Measurements from ENCODE around the gene ATP6AP2.

Gene ATP6AP2, protein sequence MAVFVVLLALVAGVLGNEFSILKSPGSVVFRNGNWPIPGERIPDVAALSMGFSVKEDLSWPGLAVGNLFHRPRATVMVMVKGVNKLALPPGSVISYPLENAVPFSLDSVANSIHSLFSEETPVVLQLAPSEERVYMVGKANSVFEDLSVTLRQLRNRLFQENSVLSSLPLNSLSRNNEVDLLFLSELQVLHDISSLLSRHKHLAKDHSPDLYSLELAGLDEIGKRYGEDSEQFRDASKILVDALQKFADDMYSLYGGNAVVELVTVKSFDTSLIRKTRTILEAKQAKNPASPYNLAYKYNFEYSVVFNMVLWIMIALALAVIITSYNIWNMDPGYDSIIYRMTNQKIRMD

DNA sequence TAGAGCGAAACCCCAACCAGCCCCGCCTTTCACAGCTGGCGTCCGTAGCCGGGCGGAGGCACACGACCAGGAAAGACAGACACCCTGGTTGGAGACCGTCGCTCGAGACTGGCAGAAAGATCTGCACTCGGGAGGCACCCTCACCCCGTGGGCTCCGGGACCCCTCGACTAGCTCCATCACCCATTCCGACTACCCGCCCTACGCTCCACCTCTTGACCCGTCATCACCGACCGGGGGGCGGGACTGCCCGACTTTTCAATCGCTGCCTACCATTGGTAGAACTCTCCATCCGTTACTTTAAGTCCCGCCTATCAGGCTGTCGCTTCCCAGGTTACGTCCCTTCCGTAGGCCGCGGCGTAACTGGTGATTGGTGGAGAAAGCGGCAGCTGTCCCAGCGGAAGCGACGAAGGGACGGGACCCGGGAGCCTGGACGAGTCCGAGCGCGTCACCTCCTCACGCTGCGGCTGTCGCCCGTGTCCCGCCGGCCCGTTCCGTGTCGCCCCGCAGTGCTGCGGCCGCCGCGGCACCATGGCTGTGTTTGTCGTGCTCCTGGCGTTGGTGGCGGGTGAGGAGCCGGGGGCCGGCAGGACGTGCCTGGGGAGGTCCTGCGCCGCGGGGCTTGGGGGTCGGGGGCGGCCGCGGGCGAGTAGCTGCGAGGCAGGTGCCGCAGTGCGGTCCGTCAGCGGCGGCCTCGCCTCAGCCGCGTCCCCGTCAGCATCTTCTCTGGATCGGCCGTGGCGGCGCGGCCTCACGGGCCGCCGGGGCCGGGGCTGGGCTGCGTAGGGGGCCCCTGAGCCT is at the start of gene ATP6AP2:
TSS of gene ATP6AP2 (plus strand) at position 434 of the 799 bp plus-strand sequence. CDS start at position 530, 96 bp downstream.
- Histone ChIP-seq H3K27ac (peak within 1 kb of the TSS; percentile 95), H3K27me3 (no peaks in the 10 kb centered on the region), H3K36me3 (no peaks in the 10 kb centered on the region), H3K4me3 (ENCODE audit: low read depth in 1 of 2, low read length in 1 of 2) (peak within 1 kb of the TSS; percentile 67 to 76), H3K4me1 (ENCODE audit: control insufficient read depth in 1 of 2, insufficient read depth in 1 of 2, low read depth in 1 of 2, low read length in 1 of 2) (peaks cover 50 to 64% of the 10 kb centered on the region in 2 experiments), H3K9me3 (no peaks in the 10 kb centered on the region)
- TF ChIP-seq, protein P1, sequence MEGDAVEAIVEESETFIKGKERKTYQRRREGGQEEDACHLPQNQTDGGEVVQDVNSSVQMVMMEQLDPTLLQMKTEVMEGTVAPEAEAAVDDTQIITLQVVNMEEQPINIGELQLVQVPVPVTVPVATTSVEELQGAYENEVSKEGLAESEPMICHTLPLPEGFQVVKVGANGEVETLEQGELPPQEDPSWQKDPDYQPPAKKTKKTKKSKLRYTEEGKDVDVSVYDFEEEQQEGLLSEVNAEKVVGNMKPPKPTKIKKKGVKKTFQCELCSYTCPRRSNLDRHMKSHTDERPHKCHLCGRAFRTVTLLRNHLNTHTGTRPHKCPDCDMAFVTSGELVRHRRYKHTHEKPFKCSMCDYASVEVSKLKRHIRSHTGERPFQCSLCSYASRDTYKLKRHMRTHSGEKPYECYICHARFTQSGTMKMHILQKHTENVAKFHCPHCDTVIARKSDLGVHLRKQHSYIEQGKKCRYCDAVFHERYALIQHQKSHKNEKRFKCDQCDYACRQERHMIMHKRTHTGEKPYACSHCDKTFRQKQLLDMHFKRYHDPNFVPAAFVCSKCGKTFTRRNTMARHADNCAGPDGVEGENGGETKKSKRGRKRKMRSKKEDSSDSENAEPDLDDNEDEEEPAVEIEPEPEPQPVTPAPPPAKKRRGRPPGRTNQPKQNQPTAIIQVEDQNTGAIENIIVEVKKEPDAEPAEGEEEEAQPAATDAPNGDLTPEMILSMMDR (IDR thresholded peaks at IDR 0.05), result peak; percentile 13

DNA sequence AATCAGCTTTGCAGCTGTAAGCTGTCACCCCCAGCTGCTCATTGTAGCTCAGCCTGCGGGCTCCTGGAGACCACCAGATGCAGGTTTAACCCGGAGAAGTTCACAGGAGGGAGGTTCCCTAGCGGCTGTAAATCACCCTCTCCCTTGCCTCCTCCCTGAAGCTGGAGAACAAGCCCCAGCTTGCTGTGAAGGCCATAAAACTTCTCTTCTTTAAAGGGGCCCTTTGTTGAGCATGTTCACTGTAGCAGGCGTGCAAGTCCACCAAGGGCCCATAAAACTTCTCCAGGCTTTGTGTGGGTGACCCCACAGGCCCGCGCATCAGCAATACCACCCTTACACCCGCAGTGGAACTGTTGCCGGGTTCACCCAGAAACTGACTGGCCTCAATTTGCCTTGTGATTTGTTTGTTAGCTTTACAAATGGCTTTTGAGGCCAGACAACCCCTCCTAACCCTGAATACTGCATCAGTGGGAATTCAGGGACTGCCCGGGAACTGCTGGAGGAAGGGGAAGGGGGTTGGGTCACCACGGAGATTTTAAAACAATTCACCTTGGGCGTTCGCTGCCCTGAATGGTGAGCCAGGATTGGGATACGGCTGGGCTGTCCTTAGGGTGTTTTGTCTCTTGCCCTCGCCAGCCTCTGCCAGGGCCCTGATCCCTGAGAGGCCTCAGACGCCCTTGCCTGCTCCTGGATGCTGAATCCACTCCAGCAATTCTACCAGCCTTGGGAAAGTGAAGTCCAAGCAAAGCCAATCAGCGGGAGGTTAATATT is 49.5 kb upstream of the ATP6AP2 start:
- no peaks in the 10 kb centered on the region for H3K36me3 ChIP-seq
- no peaks in the 10 kb centered on the region for H3K9me3 ChIP-seq
- TF ChIP-seq, protein P1 (IDR thresholded peaks at IDR 0.05), result no peak
- H3K4me1 ChIP-seq (ENCODE audit: control insufficient read depth in 1 of 2, insufficient read depth in 1 of 2, low read depth in 1 of 2, low read length in 1 of 2), result no peaks in the 10 kb centered on the region
- H3K4me3 ChIP-seq (ENCODE audit: low read depth in 1 of 2, low read length in 1 of 2), result no peak overlapping the region
- H3K27ac ChIP-seq, result no peak overlapping the region
- H3K27me3 ChIP-seq, result no peaks in the 10 kb centered on the region

DNA sequence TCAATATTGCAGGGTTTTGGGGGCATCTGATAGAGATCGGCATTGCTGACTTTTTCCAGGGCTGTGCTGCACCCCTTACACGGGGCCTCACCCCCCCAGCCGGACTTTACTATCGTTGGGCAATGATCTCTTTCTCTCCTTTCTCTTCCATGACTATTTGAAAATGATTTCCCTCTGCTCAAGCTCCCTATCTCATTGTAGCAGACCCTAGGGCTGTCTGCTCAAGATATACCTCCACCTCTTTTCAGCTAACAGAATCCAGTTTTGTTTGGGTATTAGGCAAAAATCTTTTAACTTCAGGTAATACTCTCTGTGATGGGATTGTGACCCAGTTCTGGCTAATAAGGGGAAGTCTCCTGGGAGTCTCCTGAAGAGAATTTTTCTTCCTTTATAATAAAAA is 43.5 kb upstream of the ATP6AP2 start:
- TF ChIP-seq, protein P1 (IDR thresholded peaks at IDR 0.05), result no peak
- Histone ChIP-seq H3K9me3 (no peaks in the 10 kb centered on the region), H3K4me3 (ENCODE audit: low read depth in 1 of 2, low read length in 1 of 2) (no peak overlapping the region), H3K4me1 (ENCODE audit: control insufficient read depth in 1 of 2, insufficient read depth in 1 of 2, low read depth in 1 of 2, low read length in 1 of 2) (peaks cover 13 to 19% of the 10 kb centered on the region in 2 experiments), H3K27ac (no peak overlapping the region), H3K27me3 (no peaks in the 10 kb centered on the region), H3K36me3 (no peaks in the 10 kb centered on the region)

DNA sequence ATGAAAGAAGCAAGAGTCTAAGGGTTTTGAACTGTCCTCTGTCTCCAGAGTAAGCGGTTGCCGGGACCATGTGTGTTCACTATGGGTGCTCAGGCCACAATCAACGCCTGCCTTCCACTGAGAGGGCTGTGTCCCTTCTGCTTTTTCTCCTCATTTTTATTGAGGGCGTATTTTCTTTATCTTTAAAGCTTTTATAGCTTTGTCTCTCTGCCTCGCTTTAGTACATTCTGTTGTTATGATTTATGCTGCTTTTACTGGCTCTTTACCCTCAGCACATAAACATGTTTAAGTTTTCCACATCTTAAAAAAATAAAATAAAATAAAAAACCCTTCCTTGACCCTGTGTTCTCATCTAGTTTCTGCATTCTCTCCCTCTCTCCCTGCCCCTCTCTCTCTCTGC is 42.4 kb upstream of the ATP6AP2 start:
- Histone ChIP-seq H3K4me3 (ENCODE audit: low read depth in 1 of 2, low read length in 1 of 2) (no peak overlapping the region), H3K27ac (no peak overlapping the region), H3K9me3 (no peaks in the 10 kb centered on the region), H3K27me3 (no peaks in the 10 kb centered on the region), H3K4me1 (ENCODE audit: control insufficient read depth in 1 of 2, insufficient read depth in 1 of 2, low read depth in 1 of 2, low read length in 1 of 2) (peaks cover 13 to 19% of the 10 kb centered on the region in 2 experiments), H3K36me3 (no peaks in the 10 kb centered on the region)
- TF ChIP-seq, protein P1 (IDR thresholded peaks at IDR 0.05), result no peak
